AG04450 (cell line): Measurements from ENCODE around the gene LEKR1. TPM values are rescaled to one million over a fixed set of nuclear protein-coding genes. Genes with fewer than 3 reads are reported as not detected.

Experiments
- CTCF ChIA-PET: fragments of 300-600, 350-600 bp; formaldehyde crosslinking; extraction: SDS; loops from one replicate; lab custom pipeline; 2022; ENCODE audit warnings: antibody characterized with exemption, inconsistent platforms; lab: Charles Lee
- POLR2A ChIA-PET: fragments of 350-600 bp; formaldehyde crosslinking; extraction: SDS; loops from one replicate; lab custom pipeline; 2021; ENCODE audit warnings: antibody characterized with exemption, inconsistent platforms; lab: Yijun Ruan, JAX
- DNase-seq: peaks from one replicate; pipeline ENCODE4 v3.0.0-alpha.2; 2011; ENCODE audit warnings: low read depth, low spot score
- H3K27ac ChIP-seq: one replicate; pipeline ENCODE4 v1.5.1; 2012; ENCODE audit warnings: low read depth, low read length, control low read depth
- H3K27me3 ChIP-seq: one replicate; pipeline ENCODE4 v1.6.0; 2012; ENCODE audit warnings: low read length; ENCODE audit not compliant: control insufficient read depth, insufficient read depth
- H3K4me3 ChIP-seq: 2 replicates; pipeline ENCODE4 v1.5.1; 2011; ENCODE audit warnings: mild to moderate bottlenecking, low read depth, low read length, control low read depth
- H3K9me3 ChIP-seq: 2 replicates; pipeline ENCODE4 v1.5.1; 2012; ENCODE audit warnings: low read length; ENCODE audit not compliant: control insufficient read depth, insufficient read depth
- CTCF ChIP-seq: IDR thresholded peaks from 2 replicates; pipeline ENCODE4 v1.5.1; 2011; ENCODE audit warnings: low read depth, low read length, control low read depth, inconsistent platforms
- polyA plus RNA-seq: library from polyadenylated mRNA; depleted of rRNA; stranded (reverse); fragments of >200 nt; gene quantifications from 2 replicates; pipeline ENCODE4 v1.2.3, GENCODE V29; 2011

Gene LEKR1
- polyA plus RNA-seq, 1 experiment, result 0.26 TPM

- Histone ChIP-seq H3K4me3 (no peak overlapping the region), H3K9me3 (no peaks in the 10 kb centered on the region), H3K27ac (no peak overlapping the region), H3K27me3 (no peaks in the 10 kb centered on the region)
- ChIA-PET POLR2A (no interaction called here), CTCF (no interaction called here)
- no peak for DNase-seq
- no peak for TF ChIP-seq CTCF
Observed at GRCh38 chr3:157043771-157044170, 217.6 kb downstream of the LEKR1 start.

GRCh38 chr3:157045238-157045850 is 219.2 kb downstream of the LEKR1 start:
- no peak overlapping the region for H3K27ac ChIP-seq
- no peaks in the 10 kb centered on the region for H3K27me3 ChIP-seq
- H3K9me3 ChIP-seq, result no peaks in the 10 kb centered on the region
- ChIA-PET CTCF (no interaction called here), POLR2A (no interaction called here)
- DNase-seq, result no peak
- H3K4me3 ChIP-seq, result no peak overlapping the region
- TF ChIP-seq CTCF, result no peak

GRCh38 chr3:157046520-157046919 is 220.4 kb downstream of the LEKR1 start:
- Histone ChIP-seq H3K27me3 (no peaks in the 10 kb centered on the region), H3K27ac (no peak overlapping the region), H3K4me3 (no peak overlapping the region), H3K9me3 (no peaks in the 10 kb centered on the region)
- no peak for DNase-seq
- ChIA-PET POLR2A (no interaction called here), CTCF (no interaction called here)
- no peak for TF ChIP-seq CTCF

- no peak overlapping the region for H3K4me3 ChIP-seq
- H3K9me3 ChIP-seq, result no peaks in the 10 kb centered on the region
- ChIA-PET CTCF (no interaction called here), POLR2A (no interaction called here)
- H3K27me3 ChIP-seq, result no peaks in the 10 kb centered on the region
- DNase-seq, result no peak
- no peak for TF ChIP-seq CTCF
- H3K27ac ChIP-seq, result no peak overlapping the region
Observed at GRCh38 chr3:157051055-157051454, 224.9 kb downstream of the LEKR1 start.

- Histone ChIP-seq H3K9me3 (no peaks in the 10 kb centered on the region), H3K27ac (no peak overlapping the region), H3K4me3 (no peak overlapping the region), H3K27me3 (no peaks in the 10 kb centered on the region)
- ChIA-PET CTCF (no interaction called here), POLR2A (no interaction called here)
- DNase-seq, result no peak
- no peak for TF ChIP-seq CTCF
Observed at GRCh38 chr3:157051591-157051990, 225.4 kb downstream of the LEKR1 start.
